Spleen (tissue), 7 donors: ENCODE results near the gene PCED1B.

Experiments
- POLR2A ChIP-seq, 3 donors: fragments of 450-650 bp; IDR thresholded peaks; one replicate each; pipeline ENCODE4 v1.5.1; 2017; ENCODE audit warnings: antibody characterized with exemption in 3 of 3, mild to moderate bottlenecking in 1 of 3
- TF ChIP-seq, protein P1 (sequence below), 11 experiments: fragments of 200-600 bp in 7 of 11; fragments of 450-650 bp in 4 of 11; sonication (generic) in 4 of 11; IDR thresholded peaks in 8 of 11; conservative IDR thresholded peaks in 3 of 11; 1 replicate in 7 of 11; 2 replicates in 4 of 11; pipeline versions ENCODE4 v1.4.0 to v1.8.0; 2016 to 2021; ENCODE audit warnings: antibody characterized with exemption in 11 of 11, inconsistent platforms in 4 of 11, mild to moderate bottlenecking in 1 of 11
- donor health status: DM: no; HTN: no; CAD: no; lungs with moderate emphysema.
- donor health status: DM: no; HTN: no; CAD: no.
- donor health status: DM: no; HTN: no; CAD: no.

- TF ChIP-seq, protein P1, sequence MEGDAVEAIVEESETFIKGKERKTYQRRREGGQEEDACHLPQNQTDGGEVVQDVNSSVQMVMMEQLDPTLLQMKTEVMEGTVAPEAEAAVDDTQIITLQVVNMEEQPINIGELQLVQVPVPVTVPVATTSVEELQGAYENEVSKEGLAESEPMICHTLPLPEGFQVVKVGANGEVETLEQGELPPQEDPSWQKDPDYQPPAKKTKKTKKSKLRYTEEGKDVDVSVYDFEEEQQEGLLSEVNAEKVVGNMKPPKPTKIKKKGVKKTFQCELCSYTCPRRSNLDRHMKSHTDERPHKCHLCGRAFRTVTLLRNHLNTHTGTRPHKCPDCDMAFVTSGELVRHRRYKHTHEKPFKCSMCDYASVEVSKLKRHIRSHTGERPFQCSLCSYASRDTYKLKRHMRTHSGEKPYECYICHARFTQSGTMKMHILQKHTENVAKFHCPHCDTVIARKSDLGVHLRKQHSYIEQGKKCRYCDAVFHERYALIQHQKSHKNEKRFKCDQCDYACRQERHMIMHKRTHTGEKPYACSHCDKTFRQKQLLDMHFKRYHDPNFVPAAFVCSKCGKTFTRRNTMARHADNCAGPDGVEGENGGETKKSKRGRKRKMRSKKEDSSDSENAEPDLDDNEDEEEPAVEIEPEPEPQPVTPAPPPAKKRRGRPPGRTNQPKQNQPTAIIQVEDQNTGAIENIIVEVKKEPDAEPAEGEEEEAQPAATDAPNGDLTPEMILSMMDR (IDR thresholded peaks at IDR 0.05 in 8 of 11, conservative IDR thresholded peaks at IDR 0.05 in 3 of 11), result no peak
- TF ChIP-seq POLR2A (IDR thresholded peaks at IDR 0.05), result no peak
Observed at GRCh38 chr12:47073951-47074350, 5.5 kb upstream of the PCED1B start.
